Breast epithelium (tissue), 3 donors: ENCODE results near the gene DKK2.

Experiments
- POLR2A ChIP-seq: fragments of 450-650 bp; IDR thresholded peaks from one replicate; pipeline ENCODE4 v1.6.1; 2016; ENCODE audit warnings: antibody characterized with exemption, mild to moderate bottlenecking, moderate library complexity
- TF ChIP-seq, protein P1 (sequence below), 3 donors: fragments of 450-650 bp; IDR thresholded peaks; one replicate each; pipeline ENCODE4 v1.5.1; 2016 to 2017; ENCODE audit warnings: antibody characterized with exemption in 3 of 3, mild to moderate bottlenecking in 3 of 3, moderate library complexity in 3 of 3

GRCh38 chr4:106996490-106996889, 39.6 kb downstream of the DKK2 start:
- TF ChIP-seq, protein P1, sequence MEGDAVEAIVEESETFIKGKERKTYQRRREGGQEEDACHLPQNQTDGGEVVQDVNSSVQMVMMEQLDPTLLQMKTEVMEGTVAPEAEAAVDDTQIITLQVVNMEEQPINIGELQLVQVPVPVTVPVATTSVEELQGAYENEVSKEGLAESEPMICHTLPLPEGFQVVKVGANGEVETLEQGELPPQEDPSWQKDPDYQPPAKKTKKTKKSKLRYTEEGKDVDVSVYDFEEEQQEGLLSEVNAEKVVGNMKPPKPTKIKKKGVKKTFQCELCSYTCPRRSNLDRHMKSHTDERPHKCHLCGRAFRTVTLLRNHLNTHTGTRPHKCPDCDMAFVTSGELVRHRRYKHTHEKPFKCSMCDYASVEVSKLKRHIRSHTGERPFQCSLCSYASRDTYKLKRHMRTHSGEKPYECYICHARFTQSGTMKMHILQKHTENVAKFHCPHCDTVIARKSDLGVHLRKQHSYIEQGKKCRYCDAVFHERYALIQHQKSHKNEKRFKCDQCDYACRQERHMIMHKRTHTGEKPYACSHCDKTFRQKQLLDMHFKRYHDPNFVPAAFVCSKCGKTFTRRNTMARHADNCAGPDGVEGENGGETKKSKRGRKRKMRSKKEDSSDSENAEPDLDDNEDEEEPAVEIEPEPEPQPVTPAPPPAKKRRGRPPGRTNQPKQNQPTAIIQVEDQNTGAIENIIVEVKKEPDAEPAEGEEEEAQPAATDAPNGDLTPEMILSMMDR (IDR thresholded peaks at IDR 0.05), result no peak
- no peak for TF ChIP-seq POLR2A
